ENCODE results near the gene PHACTR2. TPM values are rescaled to one million over a fixed set of nuclear protein-coding genes. Genes with fewer than 3 reads are reported as not detected.
A peak's percentile ranks its signal among the peaks of the same experiment; 100 is the strongest.

Gene PHACTR2
- total and polyA plus RNA-seq, 2 of the 13 experiments (the other 11 are each of a cell fraction or from before 2014, with no cell fraction given): 11.3 to 28.2 TPM

DNA sequence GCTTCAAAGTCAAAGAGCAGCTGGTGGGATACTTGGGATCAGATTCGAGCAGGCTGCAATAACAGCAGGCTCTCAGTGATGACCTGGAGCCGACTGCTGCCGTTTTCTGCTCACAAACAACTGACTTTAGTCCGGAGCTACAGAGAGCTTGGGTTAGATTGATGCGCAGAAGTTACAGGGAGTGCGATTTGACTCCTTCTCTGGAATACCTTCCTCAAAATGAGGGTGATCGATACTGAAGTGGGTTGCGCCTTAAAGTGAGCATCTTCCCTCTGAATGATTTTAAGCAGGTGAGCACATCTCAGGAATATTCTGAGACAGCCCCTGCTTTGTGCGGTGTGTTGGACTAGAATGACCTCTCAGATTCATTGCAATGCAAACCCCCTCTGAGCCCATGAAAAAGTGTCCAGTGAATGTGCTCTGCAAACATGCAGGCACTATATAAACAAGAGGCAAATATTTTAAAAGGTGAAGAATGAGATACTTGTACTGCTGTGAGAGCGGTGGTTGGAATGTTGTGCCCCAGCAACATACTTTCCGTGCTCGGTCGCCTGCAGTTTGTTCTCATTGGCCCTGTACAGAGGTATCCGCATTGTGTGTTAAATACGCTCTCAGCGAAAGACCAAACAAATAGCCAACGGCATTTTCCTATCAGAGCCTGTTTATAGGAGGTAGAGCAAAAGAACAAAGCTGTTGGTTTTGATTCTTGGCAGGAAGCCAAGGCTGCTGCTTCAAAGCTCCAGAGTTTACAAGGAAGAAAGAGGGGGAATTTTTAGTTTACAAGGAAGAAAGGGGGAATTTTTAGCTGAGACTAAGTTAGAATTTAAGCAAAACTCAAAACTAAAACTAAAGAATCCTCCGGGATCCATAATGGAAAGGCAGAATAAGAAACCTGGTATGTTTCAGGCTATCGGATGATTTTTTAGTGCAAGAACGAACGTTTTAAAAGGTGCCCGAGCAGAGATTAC is 67.7 kb downstream of the PHACTR2 start (continued):
- TF ChIP-seq GATAD1 (CRISPR knock-in tag; IDR thresholded peaks at IDR 0.05) (peak; percentile 53; the same call in 1 of the 2 replicates), ZNF703 (CRISPR knock-in tag; IDR thresholded peaks at IDR 0.05; ENCODE audit: borderline replicate concordance) (no peak), ZNF207 (IDR thresholded peaks at IDR 0.05; ENCODE audit: borderline replicate concordance) (no peak), CCAR2 (optimal IDR thresholded peaks at IDR 0.05; ENCODE audit: low read depth, low read length) (no peak), POLR2AphosphoS5 (IDR thresholded peaks at IDR 0.05; ENCODE audit: low read depth, low read length) (peak; percentile 40), KDM4B (CRISPR knock-in tag; IDR thresholded peaks at IDR 0.05) (peak; percentile 66), CERS6 (CRISPR knock-in tag; IDR thresholded peaks at IDR 0.05) (no peak), BRD4 (CRISPR knock-in tag; IDR thresholded peaks at IDR 0.05) (peak; percentile 76), MTA1 (CRISPR knock-in tag; IDR thresholded peaks at IDR 0.05; ENCODE audit: borderline replicate concordance) (no peak), GZF1 (CRISPR knock-in tag; IDR thresholded peaks at IDR 0.05) (no peak), IRF2 (CRISPR knock-in tag; IDR thresholded peaks at IDR 0.05) (no peak), DNMT1 (CRISPR knock-in tag; IDR thresholded peaks at IDR 0.05) (no peak), ARHGAP35 (CRISPR knock-in tag; IDR thresholded peaks at IDR 0.05; ENCODE audit: borderline replicate concordance) (peak; percentile 54; the same call in 1 of the 2 replicates), MAFF (IDR thresholded peaks at IDR 0.05; ENCODE audit: low read depth, low read length) (peak; percentile 8; the same call in 1 of the 2 replicates), NAIF1 (CRISPR knock-in tag; IDR thresholded peaks at IDR 0.05; ENCODE audit: borderline replicate concordance) (peak; percentile 94), U2AF2 (IDR thresholded peaks at IDR 0.05; ENCODE audit: low read depth, low read length) (no peak), ZNF24 (IDR thresholded peaks at IDR 0.05) (no peak; the same call in 1 of the 2 replicates), ZNF20 (CRISPR knock-in tag; IDR thresholded peaks at IDR 0.05) (no peak), SIX1 (CRISPR knock-in tag; IDR thresholded peaks at IDR 0.05; ENCODE audit: borderline replicate concordance) (peak; percentile 73; the same call in 1 of the 2 replicates), ZNF224 (CRISPR knock-in tag; IDR thresholded peaks at IDR 0.05) (no peak), ZNF788 (CRISPR knock-in tag; IDR thresholded peaks at IDR 0.05; ENCODE audit: borderline replicate concordance) (peak; percentile 68; the same call in 1 of the 2 replicates), RNF2 (conservative IDR thresholded peaks at IDR 0.05; ENCODE audit: low read depth) (no peak), JUND (CRISPR knock-in tag; IDR thresholded peaks at IDR 0.05) (0 out of 2 replicates have a peak, but pooled peaks have one; percentile 2), MIER2 (CRISPR knock-in tag; IDR thresholded peaks at IDR 0.05) (peak; percentile 63; the same call in 1 of the 2 replicates), HOMEZ (CRISPR knock-in tag; IDR thresholded peaks at IDR 0.05; ENCODE audit: low read depth) (no peak; the same call in none of the 2 replicates), POLR2AphosphoS2 (IDR thresholded peaks at IDR 0.05; ENCODE audit: low read depth, low read length) (peak; percentile 85)
- TF ChIP-seq, protein P1, sequence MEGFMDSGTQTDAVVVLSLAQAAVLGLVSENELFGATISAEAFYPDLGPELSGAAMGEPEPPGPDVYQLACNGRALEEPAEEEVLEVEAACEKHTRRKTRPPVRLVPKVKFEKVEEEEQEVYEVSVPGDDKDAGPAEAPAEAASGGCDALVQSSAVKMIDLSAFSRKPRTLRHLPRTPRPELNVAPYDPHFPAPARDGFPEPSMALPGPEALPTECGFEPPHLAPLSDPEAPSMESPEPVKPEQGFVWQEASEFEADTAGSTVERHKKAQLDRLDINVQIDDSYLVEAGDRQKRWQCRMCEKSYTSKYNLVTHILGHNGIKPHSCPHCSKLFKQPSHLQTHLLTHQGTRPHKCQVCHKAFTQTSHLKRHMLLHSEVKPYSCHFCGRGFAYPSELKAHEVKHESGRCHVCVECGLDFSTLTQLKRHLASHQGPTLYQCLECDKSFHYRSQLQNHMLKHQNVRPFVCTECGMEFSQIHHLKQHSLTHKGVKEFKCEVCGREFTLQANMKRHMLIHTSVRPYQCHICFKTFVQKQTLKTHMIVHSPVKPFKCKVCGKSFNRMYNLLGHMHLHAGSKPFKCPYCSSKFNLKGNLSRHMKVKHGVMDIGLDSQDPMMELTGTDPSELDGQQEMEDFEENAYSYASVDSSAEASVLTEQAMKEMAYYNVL (CRISPR knock-in tag; IDR thresholded peaks at IDR 0.05; ENCODE audit: borderline replicate concordance): peak; percentile 74; the same call in 1 of the 2 replicates

Measured in HepG2 (cell line).